Gastroesophageal sphincter (tissue), 4 donors: Measurements from ENCODE around the gene NTSR1. TPM values are rescaled to one million over a fixed set of nuclear protein-coding genes. Genes with fewer than 3 reads are reported as not detected.

Source experiments
- ATAC-seq: fragments of 150-250 bp; one replicate; pipeline ENCODE4 v1.9.1; 2016; ENCODE audit warnings: mild to moderate bottlenecking, moderate library complexity
- H3K27ac ChIP-seq, 4 donors: fragments of 200-600 bp; sonication (generic) in 3 of 4; 1 replicate in 3 of 4; 2 replicates in 1 of 4; pipeline ENCODE4 v1.5.1; 2016 to 2019
- H3K27me3 ChIP-seq: fragments of 200-600 bp; sonication (generic); one replicate; pipeline ENCODE4 v1.5.1; 2019
- H3K36me3 ChIP-seq, 2 donors: fragments of 200-600 bp; sonication (generic); one replicate each; pipeline ENCODE4 v1.5.1; 2019; ENCODE audit warnings: control low read depth in 1 of 2
- H3K4me1 ChIP-seq, 3 donors: fragments of 200-600 bp; sonication (generic); 1 replicate in 2 of 3; 2 replicates in 1 of 3; pipeline ENCODE4 v1.5.1; 2016 to 2019; ENCODE audit warnings: control low read depth in 2 of 3
- H3K4me3 ChIP-seq, 2 donors: fragments of 200-600 bp; sonication (generic); one replicate each; pipeline ENCODE4 v1.5.1; 2019; ENCODE audit warnings: mild to moderate bottlenecking in 1 of 2, moderate library complexity in 1 of 2
- H3K9me3 ChIP-seq, 3 donors: fragments of 200-600 bp; sonication (generic); one replicate each; pipeline ENCODE4 v1.5.1; 2017 to 2019; ENCODE audit warnings: control low read depth in 2 of 3
- CTCF ChIP-seq, 4 experiments: fragments of 200-600 bp in 2 of 4; fragments of 450-650 bp in 2 of 4; sonication (generic) in 1 of 4; IDR thresholded peaks; one replicate each; pipeline ENCODE4 v1.5.1; 2017 to 2019; ENCODE audit warnings: antibody characterized with exemption in 4 of 4, mild to moderate bottlenecking in 2 of 4, moderate library complexity in 2 of 4
- EP300 ChIP-seq: sonication (generic); formaldehyde crosslinking; IDR thresholded peaks from one replicate; pipeline ENCODE4 v1.6.1; 2017; ENCODE audit warnings: antibody characterized with exemption, mild to moderate bottlenecking
- POLR2A ChIP-seq, 2 donors: fragments of 450-650 bp; IDR thresholded peaks; one replicate each; pipeline ENCODE4 v1.6.1; 2017; ENCODE audit warnings: antibody characterized with exemption in 2 of 2, mild to moderate bottlenecking in 2 of 2, moderate library complexity in 1 of 2
- POLR2AphosphoS5 ChIP-seq: sonication (generic); formaldehyde crosslinking; IDR thresholded peaks from one replicate; pipeline ENCODE4 v1.6.1; 2017; ENCODE audit warnings: antibody characterized with exemption
- WGBS, 2 donors: methylation state at CpG; one replicate each; pipeline ENCODE4 v1.1.5; 2018; ENCODE audit warnings: low coverage in 1 of 2; 5-methylcytosine and 5-hydroxymethylcytosine counted together
- total RNA-seq, 4 donors: library from RNA; depleted of rRNA; stranded (reverse); fragments of >200 nt; gene quantifications; one replicate each; pipeline ENCODE4 v1.1.0, GENCODE V29; 2016

Gene NTSR1
- total RNA-seq, 4 donors from 2014 or later, result 0.13 to 0.85 (median 0.19) TPM

- H3K36me3 ChIP-seq, result no peaks in the 10 kb centered on the region
- H3K4me3 ChIP-seq, result no peak overlapping the region
- no peak for TF ChIP-seq POLR2AphosphoS5
- no peak for TF ChIP-seq POLR2A (IDR thresholded peaks at IDR 0.05)
- TF ChIP-seq CTCF (IDR thresholded peaks at IDR 0.05), result no peak
- no peak for TF ChIP-seq EP300
- H3K27ac ChIP-seq, result no peak overlapping the region
- peaks cover 48% of the 10 kb centered on the region for H3K27me3 ChIP-seq
- H3K4me1 ChIP-seq, result peaks cover 0 to 33% (median 0%) of the 10 kb centered on the region in 3 donors
- peaks cover 0 to 3% (median 0%) of the 10 kb centered on the region in 3 donors for H3K9me3 ChIP-seq
- WGBS, 2 donors, result 85 to 93% methylated on average over 5 of the region's 10 CpGs
- ATAC-seq, result no peak
Measured at GRCh38 chr20:62715201-62715600, 6.6 kb downstream of the NTSR1 start.

GRCh38 chr20:62716198-62716940 is 7.7 kb downstream of the NTSR1 start:
- Histone ChIP-seq H3K4me1 (peaks cover 0 to 29% (median 0%) of the 10 kb centered on the region in 3 donors), H3K27me3 (peaks cover 36% of the 10 kb centered on the region), H3K36me3 (no peaks in the 10 kb centered on the region), H3K9me3 (peaks cover 0 to 15% (median 0%) of the 10 kb centered on the region in 3 donors), H3K27ac (no peak overlapping the region), H3K4me3 (no peak overlapping the region)
- no peak for ATAC-seq
- WGBS, 2 donors, result 50 to 66% methylated on average over 2 to 12 of the region's 30 CpGs
- no peak for TF ChIP-seq CTCF (IDR thresholded peaks at IDR 0.05)
- no peak for TF ChIP-seq POLR2AphosphoS5
- no peak for TF ChIP-seq POLR2A (IDR thresholded peaks at IDR 0.05)
- no peak for TF ChIP-seq EP300

- Histone ChIP-seq H3K27me3 (peaks cover 30% of the 10 kb centered on the region), H3K4me3 (no peak overlapping the region), H3K9me3 (peaks cover 0 to 21% (median 0%) of the 10 kb centered on the region in 3 donors), H3K27ac (no peak overlapping the region), H3K36me3 (no peaks in the 10 kb centered on the region), H3K4me1 (peaks cover 0 to 24% (median 0%) of the 10 kb centered on the region in 3 donors)
- no CpG with 5 or more reads among the region's 11 CpGs for WGBS, 2 donors
- no peak for ATAC-seq
- TF ChIP-seq EP300 (no peak), POLR2AphosphoS5 (no peak), CTCF (IDR thresholded peaks at IDR 0.05) (no peak), POLR2A (IDR thresholded peaks at IDR 0.05) (no peak)
Measured at GRCh38 chr20:62716941-62717310, 8.3 kb downstream of the NTSR1 start.

GRCh38 chr20:62717933-62718332 is 9.3 kb downstream of the NTSR1 start:
- WGBS, 2 donors, result 31 to 36% methylated on average over 7 to 9 of the region's 18 CpGs
- Histone ChIP-seq H3K4me1 (peaks cover 0 to 24% (median 1%) of the 10 kb centered on the region in 3 donors), H3K27me3 (peaks cover 29% of the 10 kb centered on the region), H3K27ac (no peak overlapping the region), H3K4me3 (no peak overlapping the region), H3K36me3 (no peaks in the 10 kb centered on the region), H3K9me3 (peaks cover 0 to 24% (median 0%) of the 10 kb centered on the region in 3 donors)
- ATAC-seq, result no peak
- TF ChIP-seq CTCF (IDR thresholded peaks at IDR 0.05), result no peak
- no peak for TF ChIP-seq POLR2AphosphoS5
- no peak for TF ChIP-seq EP300
- no peak for TF ChIP-seq POLR2A (IDR thresholded peaks at IDR 0.05)

GRCh38 chr20:62718546-62718945 is 9.9 kb downstream of the NTSR1 start:
- peaks cover 0 to 24% (median 0%) of the 10 kb centered on the region in 3 donors for H3K9me3 ChIP-seq
- H3K4me1 ChIP-seq, result peaks cover 0 to 24% (median 3%) of the 10 kb centered on the region in 3 donors
- no peak for ATAC-seq
- H3K36me3 ChIP-seq, result no peaks in the 10 kb centered on the region
- peaks cover 32% of the 10 kb centered on the region for H3K27me3 ChIP-seq
- H3K4me3 ChIP-seq, result no peak overlapping the region
- WGBS, 2 donors, result 71 to 73% methylated on average over 5 of the region's 12 CpGs
- H3K27ac ChIP-seq, result no peak overlapping the region
- no peak for TF ChIP-seq EP300
- no peak for TF ChIP-seq CTCF (IDR thresholded peaks at IDR 0.05)
- no peak for TF ChIP-seq POLR2A (IDR thresholded peaks at IDR 0.05)
